Measurements from ENCODE around the gene RAB37.

RAB37 gene

DNA sequence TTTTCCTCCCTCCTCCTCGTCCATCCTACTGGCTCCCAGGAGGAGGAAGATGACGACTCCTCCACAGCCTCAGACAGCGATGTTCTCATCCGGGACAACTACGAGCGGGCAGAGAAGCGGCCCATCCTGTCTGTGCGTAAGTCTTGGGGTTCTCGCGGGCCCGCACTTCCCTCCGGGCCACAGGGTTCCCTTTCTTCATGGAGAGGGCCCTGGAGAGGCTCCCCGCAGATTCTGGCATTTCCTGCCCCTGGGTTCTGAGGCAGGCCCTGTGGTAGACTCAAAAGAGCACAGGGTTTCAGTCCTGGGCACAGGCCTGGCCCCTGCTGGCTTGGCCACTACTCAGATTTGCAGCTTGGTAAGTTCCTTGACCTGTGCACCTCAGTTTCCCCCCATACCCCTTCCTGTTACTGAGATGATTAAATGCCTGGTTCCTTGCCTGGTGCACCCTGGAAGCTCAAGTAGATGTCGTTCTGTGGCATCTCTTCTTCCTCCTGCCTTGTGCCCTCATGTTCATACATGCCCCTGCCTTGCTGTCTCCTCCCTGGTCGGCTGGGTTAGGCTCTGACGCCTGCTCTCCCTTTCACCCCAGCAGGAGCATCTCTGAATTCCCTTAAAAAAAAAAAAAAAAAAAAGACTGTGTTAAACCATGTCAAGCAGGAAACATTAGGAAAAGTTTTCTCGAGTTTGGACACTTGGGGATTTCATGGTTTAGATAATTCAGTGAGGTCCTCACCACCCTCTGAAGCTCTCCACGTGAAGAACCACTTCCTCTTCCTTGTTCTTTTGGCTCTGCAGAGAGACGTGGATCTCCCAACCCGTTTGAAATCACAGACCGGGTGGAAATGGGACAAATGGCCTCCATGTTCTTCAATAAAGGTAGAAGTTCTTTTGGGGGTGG lies 53.4 kb downstream of the RAB37 start:
- Histone ChIP-seq H3K9ac (ENCODE audit: low read length) (no peak overlapping the region), H3K4me1 (ENCODE audit: control insufficient read depth, insufficient read depth, low read length) (no peaks in the 10 kb centered on the region), H3K9me3 (ENCODE audit: control insufficient read depth, low read length) (no peaks in the 10 kb centered on the region), H3K36me3 (ENCODE audit: control insufficient read depth, insufficient read depth, low read length) (peaks cover 8% of the 10 kb centered on the region), H3K27me3 (ENCODE audit: control insufficient read depth, insufficient read depth, low read length) (no peaks in the 10 kb centered on the region), H3K4me3 (ENCODE audit: low read length) (no peak overlapping the region)

DNA sequence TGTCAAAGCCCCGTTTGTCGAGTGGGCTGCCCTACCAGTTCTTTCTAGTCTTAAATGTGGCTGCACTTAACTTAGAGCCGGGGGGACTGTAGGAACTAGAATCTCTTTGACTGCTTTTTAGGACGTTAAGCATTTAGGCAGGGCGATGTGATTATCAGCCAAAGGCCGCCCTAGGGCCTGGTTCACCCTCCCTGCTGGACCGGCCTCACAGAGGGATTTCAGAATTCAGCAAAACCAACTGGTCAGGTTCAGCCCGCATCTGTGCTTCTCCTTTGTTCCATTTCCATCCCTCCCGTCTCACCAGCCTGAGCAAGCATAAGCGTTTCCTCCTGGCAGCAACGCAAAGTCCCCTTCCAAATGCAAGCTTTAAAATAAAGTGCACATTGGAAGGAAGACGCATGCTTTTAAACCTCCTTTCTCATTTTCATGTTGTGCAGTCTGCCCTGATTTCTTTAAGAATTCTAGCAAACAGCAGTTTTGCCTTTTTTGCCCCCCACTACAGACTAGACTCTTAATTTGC lies 55.6 kb downstream of the RAB37 start:
- no peaks in the 10 kb centered on the region for H3K27me3 ChIP-seq (ENCODE audit: control insufficient read depth, insufficient read depth, low read length)
- H3K9me3 ChIP-seq (ENCODE audit: control insufficient read depth, low read length) = no peaks in the 10 kb centered on the region
- peaks cover 8% of the 10 kb centered on the region for H3K36me3 ChIP-seq (ENCODE audit: control insufficient read depth, insufficient read depth, low read length)
- no peak overlapping the region for H3K9ac ChIP-seq (ENCODE audit: low read length)
- H3K4me1 ChIP-seq (ENCODE audit: control insufficient read depth, insufficient read depth, low read length) = no peaks in the 10 kb centered on the region
- H3K4me3 ChIP-seq (ENCODE audit: low read length) = no peak overlapping the region

DNA sequence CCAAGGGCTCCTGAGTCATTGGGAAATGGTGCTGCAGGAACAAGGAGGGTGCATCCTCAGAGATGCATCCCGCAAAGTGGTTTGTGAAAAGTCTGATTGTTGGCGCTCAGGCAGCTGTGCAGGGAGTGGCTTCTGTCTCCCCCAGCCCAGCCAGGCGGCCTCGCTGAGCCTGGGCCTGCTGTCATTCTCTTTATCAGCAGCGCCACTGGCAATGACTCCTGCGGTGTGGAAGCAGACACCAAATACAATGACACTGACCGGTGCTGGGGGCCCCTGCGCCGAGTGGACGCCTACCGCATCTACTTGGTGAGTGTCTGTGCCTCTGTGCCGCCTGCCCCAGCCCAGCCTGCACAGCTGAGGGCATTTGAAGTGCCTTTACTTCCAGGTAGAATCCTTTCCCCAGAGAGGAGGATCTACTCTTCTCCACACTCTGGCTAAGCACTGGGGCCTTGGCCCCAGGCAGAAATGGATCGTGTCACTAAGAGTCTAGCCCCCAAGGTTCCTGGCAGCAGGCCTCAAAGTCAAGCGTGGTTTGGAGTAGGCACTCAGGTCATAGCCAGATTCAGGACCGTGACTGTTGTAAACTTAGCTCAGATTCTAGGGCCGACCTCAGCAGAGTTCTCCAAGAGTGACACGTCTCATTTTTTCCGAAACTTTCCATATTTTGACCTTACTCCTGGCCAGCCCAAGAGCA lies 58.4 kb downstream of the RAB37 start:
- no peaks in the 10 kb centered on the region for H3K27me3 ChIP-seq (ENCODE audit: control insufficient read depth, insufficient read depth, low read length)

DNA sequence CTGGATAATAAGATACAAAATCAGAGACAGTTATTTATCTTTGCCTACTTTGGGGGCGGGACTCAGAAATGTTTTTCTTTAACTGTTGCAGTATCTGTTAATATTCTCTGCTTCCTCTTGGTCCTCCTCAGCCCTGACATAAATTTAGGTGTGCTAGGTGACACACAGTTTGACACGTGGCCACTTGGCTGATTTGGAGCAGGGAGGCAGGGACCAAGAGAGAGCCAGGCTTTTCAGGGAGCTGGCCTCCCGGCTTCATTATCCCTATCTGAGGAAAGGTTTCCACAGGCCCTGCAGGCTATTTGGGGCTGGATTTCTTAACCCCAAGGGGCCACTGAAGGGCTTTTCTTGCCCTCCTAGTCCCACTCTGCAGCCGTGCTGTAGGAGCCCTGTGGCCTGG lies 59.2 kb downstream of the RAB37 start:
- peaks cover 8% of the 10 kb centered on the region for H3K36me3 ChIP-seq (ENCODE audit: control insufficient read depth, insufficient read depth, low read length)
- no peaks in the 10 kb centered on the region for H3K27me3 ChIP-seq (ENCODE audit: control insufficient read depth, insufficient read depth, low read length)
- no peak overlapping the region for H3K4me3 ChIP-seq (ENCODE audit: low read length)
- H3K4me1 ChIP-seq (ENCODE audit: control insufficient read depth, insufficient read depth, low read length) = no peaks in the 10 kb centered on the region
- H3K9me3 ChIP-seq (ENCODE audit: control insufficient read depth, low read length) = no peaks in the 10 kb centered on the region
- H3K9ac ChIP-seq (ENCODE audit: low read length) = no peak overlapping the region

More for the DNA sequence above, 58.4 kb downstream of the RAB37 start:
- Histone ChIP-seq H3K36me3 (ENCODE audit: control insufficient read depth, insufficient read depth, low read length) (peaks cover 8% of the 10 kb centered on the region), H3K4me1 (ENCODE audit: control insufficient read depth, insufficient read depth, low read length) (no peaks in the 10 kb centered on the region), H3K9ac (ENCODE audit: low read length) (no peak overlapping the region), H3K9me3 (ENCODE audit: control insufficient read depth, low read length) (no peaks in the 10 kb centered on the region), H3K4me3 (ENCODE audit: low read length) (no peak overlapping the region)

DNA sequence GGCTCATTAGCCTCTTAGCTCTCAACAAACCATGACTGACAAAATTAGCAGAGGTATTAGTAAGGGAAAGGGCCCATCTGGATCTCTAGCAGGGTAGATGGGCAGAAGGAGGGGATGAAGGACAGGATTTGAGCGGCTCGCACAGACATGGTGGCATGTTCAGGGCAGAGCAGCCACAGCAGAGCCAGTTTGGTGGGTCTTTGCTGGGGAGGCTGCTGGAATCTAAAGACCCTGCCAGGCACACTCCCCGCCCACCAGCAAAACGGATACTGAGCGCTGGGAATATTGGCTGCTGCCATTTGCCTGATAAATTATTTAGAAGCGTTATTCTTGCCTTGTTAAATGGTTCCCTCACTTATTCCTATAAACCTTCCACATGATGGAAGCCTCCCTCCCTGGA lies 59.8 kb downstream of the RAB37 start:
- Histone ChIP-seq H3K27me3 (ENCODE audit: control insufficient read depth, insufficient read depth, low read length) (no peaks in the 10 kb centered on the region), H3K9ac (ENCODE audit: low read length) (no peak overlapping the region), H3K4me3 (ENCODE audit: low read length) (no peak overlapping the region), H3K36me3 (ENCODE audit: control insufficient read depth, insufficient read depth, low read length) (peaks cover 8% of the 10 kb centered on the region), H3K4me1 (ENCODE audit: control insufficient read depth, insufficient read depth, low read length) (no peaks in the 10 kb centered on the region), H3K9me3 (ENCODE audit: control insufficient read depth, low read length) (no peaks in the 10 kb centered on the region)
